AG20443 (cell line): ENCODE data around the gene KCNK5.

ENCODE experiments used
- DNase-seq: peaks from one replicate; pipeline ENCODE4 v3.0.0; 2012; ENCODE audit warnings: low spot score, mixed read lengths

KCNK5 gene

DNA sequence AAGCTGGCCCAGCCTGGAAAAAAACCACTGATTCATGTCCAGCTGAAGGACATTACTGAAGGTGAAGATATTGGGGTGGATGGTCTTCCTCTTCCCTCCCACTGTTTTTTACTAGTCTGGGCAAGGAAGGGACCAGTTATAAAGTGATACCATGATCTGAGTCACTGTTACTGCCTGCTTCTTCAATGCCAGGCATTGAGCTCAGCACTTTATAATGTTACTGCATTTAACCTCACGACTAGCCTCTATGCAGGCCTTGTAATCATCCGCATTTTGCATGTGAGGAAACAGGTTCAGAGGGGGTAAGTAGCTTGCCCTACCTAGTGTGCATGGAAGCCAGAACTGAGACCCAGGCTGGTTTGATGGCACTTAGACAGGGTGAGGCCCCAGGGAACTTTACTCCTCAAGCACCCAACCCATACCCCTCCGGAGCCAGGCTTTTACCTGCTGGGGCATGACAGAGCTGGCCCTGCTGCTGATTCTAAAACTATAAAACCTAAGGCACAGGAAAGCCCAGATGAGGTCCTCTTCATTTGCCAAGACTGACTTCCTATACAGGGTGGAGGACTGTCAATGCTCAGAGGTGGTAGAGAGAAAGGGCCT is 11.0 kb upstream of the KCNK5 start:
- no peak for DNase-seq

DNA sequence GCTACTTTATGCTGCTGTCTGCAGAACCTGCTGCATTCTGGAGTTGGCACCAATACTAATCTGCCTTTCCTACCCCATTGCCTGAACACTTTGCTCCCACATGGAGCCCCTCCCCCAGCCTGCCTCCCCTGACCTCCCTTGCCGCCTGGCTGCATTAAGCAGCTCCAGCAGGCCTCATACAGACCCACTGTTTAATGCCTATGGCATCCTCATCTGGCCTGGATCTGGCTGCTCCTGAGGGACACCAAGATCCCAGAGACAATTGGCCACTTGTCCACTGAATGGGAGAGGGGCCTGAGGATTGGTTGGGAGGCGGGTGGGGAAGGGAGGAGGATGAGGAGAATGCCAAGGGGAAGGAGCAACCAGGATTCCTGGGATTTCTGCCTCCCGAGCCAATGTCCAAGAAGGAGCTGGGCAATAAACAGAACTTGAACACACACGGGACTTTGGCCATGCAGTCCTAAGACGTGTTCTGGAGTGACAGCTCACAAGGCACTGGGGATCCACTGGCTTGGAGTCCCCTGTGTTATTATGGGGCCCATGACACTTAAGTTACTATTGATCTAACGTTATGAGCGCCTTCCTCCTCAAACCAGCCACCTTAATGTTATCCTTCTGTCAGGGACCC is 10.4 kb upstream of the KCNK5 start:
- no peak for DNase-seq

DNA sequence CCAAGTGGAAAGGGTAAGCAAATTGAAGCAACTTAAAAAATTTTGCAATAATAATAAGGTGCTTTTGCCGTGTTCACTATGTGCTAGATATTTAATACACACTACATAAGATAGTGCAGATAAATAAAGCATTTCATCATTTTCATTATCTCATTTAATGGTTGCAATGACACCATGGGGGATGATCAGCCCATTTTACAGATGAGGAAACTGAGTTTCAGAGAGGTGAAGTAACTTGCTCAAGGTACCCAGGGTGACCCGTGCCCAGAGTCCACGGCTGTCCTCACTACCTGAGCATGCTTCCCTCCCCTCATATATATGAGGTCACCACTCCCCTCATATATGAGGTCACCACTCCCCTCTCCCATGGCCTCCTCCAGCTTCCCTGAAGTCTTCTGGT is 7.5 kb upstream of the KCNK5 start:
- DNase-seq = no peak

DNA sequence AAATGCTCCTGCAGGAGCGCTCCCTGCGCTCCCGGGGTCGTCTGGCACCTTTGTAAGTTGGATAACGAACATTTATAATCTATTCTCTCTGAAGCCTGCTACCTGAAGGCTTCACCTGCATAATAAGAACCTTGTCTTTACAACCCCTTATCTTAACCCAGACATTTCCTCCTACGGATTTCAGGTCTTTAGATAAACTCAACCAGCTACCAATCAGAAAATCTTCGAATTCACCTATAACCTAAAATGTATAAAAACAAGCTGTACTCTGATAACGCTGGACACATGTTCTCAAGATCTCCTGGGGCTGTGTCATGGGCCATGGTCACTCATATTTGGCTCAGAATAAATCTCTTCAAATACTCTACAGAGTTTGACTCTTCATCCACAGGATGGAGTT is 4.1 kb upstream of the KCNK5 start:
- no peak for DNase-seq

DNA sequence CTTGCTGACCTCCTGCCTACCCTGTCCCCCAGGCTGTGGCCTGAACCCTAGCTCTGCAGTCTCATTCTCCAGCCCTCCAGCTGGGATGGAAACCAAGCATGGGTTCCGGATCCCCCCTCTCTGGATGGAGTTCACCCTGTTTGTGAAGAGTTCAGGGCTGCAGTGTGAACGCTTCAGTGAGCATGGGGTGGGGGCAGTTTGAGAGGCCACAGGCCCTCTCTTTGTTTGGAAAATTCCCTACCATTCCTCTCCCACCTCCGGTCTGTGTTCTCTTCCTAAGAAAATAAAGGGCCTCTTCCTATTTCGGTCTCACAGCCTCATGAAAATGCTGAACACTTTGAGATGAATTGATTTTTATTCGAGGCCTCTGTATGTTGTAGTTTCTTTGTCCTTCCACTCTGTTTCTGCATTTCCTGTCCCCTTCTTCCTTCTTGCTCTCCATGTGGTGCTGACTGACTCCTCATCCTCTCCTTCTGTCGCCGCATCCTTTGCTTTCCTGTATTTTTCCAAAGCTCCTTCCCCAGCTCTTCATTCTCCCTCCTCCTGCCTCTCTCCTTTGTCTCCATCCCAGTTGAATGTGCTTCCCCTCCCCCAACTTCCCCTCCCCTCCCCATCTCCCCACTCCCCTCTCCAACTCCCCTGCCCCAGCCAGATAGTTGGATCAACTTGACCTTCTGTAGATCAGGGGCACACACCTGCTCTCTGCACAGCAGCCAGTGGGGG is 2.4 kb upstream of the KCNK5 start:
- DNase-seq = no peak

DNA sequence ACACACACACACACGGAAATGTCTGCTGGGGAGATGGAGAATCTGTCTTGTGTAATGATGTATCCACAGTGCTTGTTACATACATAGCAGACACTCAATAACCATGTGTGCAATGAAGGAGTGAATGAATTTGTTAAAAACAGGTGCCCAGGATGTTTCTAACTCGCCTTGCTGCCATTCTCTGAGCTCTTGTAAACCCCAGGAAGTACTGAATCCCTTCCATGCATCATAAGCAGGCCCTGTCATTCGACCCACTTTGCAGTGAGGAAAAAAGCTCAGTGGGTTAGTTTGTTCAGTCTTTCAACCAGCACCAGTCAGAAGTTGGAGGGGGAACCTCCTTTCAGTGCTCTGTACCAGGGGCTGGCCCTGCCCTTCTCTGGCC is 1.4 kb upstream of the KCNK5 start:
- DNase-seq = no peak

DNA sequence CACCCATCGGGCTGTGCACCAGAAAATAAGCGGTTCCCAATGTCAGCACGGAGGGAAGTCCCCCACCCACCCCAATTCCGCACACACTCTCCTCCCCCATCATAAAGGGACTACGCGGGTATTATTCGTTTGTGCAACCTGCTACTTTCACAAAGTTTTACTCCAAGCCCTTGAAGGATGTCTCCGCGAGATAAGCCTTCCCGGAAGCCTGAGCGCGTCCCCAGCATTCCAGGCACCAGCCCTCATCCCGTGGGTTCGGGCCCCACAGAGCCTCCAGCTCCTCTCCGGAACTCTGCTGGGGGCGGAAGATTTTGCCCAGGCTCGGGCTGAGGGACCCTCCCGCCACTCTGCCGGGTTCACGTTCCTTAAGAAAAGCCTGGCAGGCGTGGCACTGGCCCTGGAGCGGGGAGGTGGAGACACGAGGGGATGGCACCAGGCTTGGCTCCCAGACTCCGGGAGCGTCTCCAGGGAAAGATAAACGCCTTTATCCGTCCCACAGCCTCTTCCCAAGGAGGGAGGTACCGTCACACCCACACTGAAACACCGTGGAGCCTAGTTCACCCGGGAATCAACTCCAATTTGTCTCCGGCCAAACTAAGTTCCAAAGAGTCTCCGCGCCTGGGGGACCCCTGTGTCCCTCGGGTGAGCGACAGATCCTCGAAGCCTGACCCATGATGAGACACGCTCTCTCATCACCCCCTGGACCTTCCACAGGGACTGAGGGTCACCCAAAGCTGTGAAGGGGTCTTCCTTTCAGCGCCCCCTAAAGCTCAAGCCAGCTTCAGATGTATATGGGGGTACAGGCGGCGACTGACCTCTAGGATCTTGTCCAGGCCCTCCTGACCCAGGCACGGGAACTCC is 934 bp downstream of the KCNK5 start:
- DNase-seq = no peak

DNA sequence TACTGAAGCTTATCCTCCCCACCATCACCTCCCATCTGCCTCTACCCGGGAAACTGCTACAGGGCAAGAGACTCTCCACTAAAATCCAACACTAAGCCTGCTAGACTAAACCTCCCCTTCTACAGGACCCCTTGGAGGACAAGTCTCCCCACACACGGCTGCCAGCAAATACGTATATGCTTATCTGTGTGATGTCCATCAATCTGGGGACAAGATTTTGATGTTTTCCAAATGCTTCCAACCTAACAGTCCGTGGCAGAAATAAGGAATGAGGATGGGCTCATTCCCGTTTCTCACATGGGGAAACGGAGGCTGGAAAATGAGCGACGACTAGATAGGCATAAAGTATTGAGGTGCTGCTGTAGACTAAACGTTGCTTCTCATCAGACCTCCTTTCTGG is 1.8 kb downstream of the KCNK5 start:
- DNase-seq = no peak

DNA sequence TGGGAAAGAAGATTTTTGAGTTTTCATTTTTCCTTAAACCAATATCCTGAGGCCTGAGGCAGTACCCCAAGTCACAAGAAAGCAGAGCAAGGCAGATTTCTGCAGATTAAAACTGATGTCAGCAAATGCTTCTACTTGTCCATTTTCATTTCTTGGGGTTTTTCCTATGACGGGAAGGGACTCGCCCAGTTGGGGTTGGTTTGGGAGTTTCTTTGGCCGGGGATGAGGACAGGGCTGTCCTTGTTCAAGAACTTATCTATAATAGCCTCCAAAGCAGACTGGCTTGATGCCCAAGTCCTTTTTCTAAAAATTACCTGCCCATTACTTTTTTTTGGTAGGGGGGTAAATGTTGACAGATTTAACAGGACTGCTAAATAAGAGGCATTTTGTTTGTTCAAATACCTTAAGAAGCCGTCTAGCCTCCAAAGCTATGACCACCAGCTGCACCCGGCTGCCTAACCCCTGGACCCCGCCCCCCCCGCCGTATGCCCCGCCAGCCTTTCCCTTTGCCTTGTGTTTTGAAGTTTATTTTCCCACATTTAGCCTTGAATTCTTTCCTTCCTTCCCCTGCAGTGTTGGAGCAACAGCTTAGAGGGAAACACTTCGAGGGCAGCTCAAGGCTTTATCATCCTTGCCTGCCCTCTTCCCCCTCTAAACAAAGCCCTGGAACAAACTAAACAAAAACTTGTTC is 2.5 kb downstream of the KCNK5 start:
- no peak for DNase-seq

DNA sequence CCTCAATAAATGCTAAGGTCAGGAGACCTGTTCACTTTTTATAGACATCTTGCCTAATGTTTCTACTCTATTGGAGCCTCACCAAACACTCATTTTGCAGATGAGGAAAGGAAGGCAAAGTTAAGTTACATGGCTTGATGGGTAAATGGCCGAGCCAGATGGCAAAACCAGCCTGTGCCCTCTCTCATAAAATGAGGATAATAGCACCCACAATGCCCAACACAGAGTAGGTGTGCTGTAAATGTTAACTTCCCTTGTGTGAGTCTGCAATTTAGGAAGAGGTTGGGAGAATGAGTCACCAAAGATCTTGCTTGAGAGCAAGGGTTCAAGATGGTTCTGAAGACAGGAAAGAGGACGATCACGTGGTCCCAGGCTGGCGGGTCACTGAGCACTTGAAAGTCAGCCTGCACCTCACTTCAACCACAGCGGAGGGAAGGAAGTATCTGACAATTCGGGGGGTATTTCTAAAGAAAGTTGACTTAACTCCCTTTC is 3.3 kb downstream of the KCNK5 start:
- DNase-seq = no peak

DNA sequence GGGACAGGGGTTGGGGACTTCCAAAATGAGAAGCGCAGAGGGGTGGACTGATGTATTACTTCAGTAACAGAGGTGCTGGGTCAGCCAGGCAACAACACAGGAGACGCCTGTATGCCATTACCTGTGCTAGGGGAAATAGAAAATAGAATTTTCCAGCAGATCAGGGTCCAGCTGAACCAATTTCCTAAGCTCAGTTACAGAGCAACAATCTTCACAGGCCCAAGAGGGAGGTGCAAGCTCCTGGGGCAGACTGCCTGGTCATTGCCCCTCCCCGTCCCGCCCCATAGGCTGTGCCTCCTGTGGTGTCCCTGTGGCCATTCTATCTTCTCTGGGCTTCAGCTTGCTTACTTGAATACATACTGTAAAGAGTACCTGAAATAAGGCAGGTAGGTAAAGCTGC is 3.7 kb downstream of the KCNK5 start:
- no peak for DNase-seq

DNA sequence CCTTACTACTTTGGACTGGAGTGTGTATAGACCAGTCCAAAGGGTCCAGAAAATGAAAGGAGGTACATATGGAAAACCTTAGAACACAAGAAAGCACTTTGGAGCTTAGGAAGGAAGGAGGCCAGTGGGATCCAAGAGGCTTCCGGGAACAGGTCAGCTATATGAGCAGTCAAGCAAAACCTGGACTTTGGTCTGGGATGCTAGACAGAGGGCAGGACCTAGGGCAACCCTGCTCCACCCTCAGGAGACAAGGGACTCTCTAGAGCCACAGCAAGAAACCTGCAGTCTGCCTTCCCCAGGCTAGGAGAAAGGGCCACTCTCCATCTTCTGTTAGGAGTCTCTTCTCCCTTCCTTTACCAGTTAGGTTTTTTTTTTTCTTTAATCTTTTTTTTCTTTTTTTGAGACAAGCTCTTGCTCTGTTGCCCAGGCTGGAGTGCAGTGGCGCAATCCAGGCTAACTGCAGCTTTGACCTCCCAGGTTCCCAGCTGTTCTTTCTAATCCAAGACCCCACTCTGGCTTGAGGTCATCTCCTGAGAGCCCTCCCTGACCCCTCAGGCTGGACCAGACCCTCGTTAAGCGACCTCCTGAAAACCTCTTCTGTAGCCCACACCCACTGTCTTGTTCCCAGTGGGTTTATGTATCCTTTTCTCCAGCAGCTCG is 4.6 kb downstream of the KCNK5 start:
- no peak for DNase-seq

DNA sequence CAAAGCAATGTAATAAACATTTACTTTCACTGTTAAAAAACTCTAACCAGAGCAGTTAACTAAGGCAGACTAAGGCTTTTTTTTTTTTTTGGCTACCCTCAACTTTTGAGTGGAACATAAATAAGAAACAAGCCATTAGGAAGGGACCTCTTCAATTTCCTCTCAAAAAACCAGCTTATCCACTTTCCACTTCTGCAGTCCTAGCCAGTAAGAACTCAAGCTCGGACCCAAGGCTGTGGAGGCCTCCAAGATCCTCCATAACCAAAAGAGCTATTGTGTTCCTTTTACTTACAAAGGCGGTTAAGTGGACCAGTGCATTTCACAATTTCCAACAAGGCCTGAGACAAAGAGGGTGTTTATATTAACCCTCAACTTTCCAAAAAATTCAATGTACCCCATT is 5.3 kb downstream of the KCNK5 start:
- no peak for DNase-seq

DNA sequence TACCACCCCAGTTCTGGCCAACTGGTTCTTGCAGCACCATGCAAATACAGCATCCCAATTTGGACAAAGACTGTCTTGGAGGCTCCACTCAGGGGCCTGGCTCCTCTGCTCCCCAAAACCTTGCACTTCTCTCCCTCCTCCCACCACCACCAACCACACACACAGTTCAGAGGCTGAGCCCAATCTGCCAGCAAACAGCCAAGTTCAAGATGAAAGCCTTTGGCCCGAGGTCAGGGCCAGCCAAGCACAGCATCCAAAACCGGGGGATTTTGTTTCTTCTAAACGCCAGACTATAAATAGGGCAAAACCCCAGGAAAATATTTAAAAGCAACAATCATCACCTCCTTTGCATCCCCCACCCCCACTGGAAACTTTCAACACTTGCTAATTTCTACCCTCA is 5.7 kb downstream of the KCNK5 start:
- DNase-seq = no peak

DNA sequence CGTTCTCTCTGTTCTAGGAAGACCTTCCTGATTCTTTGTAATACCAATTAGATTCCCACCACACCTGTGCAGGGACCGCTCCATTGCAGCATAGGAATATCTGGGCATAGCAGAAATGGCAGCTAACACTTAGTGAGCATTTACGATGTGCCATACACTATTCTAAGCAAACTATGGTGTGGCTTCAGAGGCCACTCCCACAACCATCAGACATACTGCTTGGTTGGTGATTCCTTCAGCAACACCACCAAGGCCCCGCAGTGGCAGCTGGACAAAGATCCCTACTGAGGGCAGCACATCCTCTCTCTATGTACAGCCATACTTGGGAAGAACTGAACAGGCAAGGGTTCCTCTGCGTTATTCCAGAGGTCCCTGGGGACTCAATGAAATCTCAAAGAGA is 6.2 kb downstream of the KCNK5 start:
- no peak for DNase-seq

DNA sequence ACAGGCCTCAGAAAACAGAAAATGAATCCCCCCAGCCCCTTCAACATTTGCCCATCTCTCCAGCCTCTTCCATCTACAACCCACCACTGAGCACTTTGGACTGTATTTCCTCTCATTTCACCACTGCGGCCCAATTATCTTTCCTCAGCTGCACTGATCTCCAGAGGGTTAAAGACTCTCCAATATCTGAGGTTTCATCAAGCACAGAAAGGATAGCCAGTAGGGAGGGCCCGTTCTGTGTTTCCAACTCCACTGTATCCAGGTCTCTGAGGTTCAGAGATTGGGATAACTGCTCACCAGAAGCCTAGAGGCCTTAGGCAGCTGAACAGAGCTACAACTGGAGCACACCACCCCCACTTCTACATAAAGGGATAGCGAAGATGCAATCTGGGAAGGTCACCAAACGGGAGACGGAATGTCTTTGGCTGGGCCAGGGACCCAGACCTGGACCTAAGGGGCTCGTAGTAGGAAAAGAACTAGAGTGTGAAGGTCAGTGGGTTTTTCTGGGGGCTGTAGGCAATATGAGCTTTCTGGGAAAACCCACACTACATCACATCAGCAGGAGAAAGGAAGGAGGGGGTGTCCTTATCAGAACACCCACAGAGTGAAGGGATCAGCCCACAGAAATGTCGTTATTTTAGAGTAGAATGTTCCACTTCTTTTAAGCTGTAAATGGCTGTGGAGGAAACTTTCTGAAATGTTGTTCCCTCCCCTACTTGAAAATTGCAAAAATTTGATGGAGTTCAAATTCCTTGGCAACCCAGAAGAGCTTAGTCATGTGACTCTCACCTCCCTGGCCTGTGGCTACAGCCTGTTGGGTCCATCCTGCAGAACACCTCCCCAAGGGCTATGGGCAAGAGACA is 7.3 kb downstream of the KCNK5 start:
- no peak for DNase-seq

DNA sequence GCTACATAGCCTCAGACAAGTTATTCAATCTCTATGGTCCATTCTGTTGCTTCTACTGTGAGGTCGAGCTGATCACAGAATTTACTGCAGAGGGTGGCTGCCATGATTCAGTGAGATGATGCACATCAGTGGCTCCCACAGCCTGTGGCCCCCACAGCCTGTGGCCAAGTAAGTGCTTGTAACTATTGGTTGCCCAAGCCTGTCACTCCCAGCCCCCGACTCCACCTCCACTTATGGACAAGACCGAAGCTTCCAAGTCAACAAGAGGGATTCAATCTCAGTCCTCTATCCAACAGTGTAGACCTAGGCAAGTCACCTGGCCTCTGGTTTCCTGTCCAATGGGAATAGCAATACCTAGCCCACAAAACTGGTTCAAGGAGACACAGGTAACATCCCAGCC is 8.2 kb downstream of the KCNK5 start:
- DNase-seq = no peak

DNA sequence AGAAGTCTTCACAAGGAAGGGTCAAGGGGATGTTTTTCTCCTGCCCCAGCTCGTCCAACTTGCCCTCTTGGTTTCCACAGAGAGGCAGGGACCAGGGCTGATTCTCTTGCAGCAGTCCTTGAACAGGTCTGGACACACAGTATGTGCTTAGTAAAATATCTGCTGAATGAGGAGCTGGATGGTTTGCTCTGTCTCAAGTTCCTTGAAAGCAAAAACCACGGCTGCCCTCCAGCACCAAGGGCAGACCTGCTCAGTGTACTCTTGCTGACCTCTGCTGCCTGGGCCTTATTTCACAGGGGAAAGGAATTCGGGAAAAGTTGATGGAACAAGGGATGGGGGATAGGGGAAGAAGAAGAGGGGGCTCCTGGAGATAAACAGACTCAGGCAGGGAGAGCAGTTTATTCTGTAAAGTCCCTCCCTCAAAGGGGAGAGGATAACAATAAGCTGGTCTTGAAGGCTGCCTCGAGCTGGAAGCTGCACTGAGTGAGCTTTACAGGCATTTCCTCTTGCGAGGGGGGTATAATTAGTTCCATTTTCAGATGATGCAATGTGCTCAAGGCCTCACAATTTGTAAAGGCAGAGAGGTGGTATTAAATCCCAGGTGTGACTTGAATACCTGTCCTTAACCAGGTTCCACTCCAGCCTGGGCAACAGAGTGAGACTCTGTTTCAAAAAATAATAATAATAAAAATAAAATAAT is 10.3 kb downstream of the KCNK5 start:
- DNase-seq = no peak

DNA sequence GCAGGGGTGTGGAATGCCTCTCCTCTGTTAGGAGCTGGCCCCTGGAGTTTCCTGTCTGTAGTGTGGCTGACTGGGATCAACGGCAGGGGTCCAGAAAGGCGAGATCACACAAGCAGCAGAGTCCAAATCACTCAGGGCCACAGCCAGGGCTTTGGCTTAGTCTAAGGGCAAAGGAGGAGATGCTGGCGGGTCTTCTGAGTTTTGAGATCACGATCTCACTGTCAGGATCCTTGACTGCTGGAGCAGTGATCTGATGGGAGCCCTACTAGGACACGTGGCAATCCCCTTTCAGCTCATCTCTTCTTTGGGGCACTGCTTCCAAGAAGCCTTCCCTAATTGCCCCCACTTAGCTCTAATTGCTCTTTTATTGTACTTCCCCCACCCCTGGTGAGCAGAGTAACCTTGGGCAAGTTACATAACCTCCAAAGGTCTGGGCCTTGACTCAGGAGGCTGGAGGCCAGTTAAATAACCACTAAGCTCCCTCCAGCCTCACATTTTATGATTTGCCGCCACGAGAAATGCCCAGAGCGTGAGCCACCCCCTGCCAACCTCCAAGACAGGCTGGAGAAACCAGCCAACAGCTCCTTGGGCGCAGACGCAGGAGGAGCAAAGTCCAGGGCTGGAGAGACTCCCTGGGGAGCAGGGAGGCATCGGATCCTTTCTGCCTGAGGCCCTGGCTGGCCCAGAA is 12.0 kb downstream of the KCNK5 start:
- DNase-seq = no peak
